ENCODE data around the gene KIF21A.

KIF21A gene

GRCh38 chr12:39389399-39390150 lies 53.3 kb downstream of the KIF21A start:
- no peak for DNase-seq (ENCODE audit: low read depth in 2 of 3, low spot score in 1 of 3)

- no peak for DNase-seq (ENCODE audit: low read depth in 2 of 3, low spot score in 1 of 3)
Measured at GRCh38 chr12:39386335-39386734, 56.6 kb downstream of the KIF21A start.

GRCh38 chr12:39383114-39383513 lies 59.8 kb downstream of the KIF21A start:
- DNase-seq (ENCODE audit: low read depth in 2 of 3, low spot score in 1 of 3) = no peak

GRCh38 chr12:39380090-39380489 lies 62.8 kb downstream of the KIF21A start:
- DNase-seq (ENCODE audit: low read depth in 2 of 3, low spot score in 1 of 3) = no peak

- DNase-seq (ENCODE audit: low read depth in 2 of 3, low spot score in 1 of 3) = no peak
Measured at GRCh38 chr12:39378341-39378740, 64.6 kb downstream of the KIF21A start.

- no peak for DNase-seq (ENCODE audit: low read depth in 2 of 3, low spot score in 1 of 3)
Measured at GRCh38 chr12:39375206-39375808, 67.6 kb downstream of the KIF21A start.

GRCh38 chr12:39372929-39373328 lies 70.0 kb downstream of the KIF21A start:
- no peak for DNase-seq (ENCODE audit: low read depth in 2 of 3, low spot score in 1 of 3)

GRCh38 chr12:39372204-39372925 lies 70.6 kb downstream of the KIF21A start:
- no peak for DNase-seq (ENCODE audit: low read depth in 2 of 3, low spot score in 1 of 3)

- DNase-seq (ENCODE audit: low read depth in 2 of 3, low spot score in 1 of 3) = no peak
Measured at GRCh38 chr12:39369756-39370155, 73.2 kb downstream of the KIF21A start.

- DNase-seq (ENCODE audit: low read depth in 2 of 3, low spot score in 1 of 3) = no peak
Measured at GRCh38 chr12:39368891-39369290, 74.0 kb downstream of the KIF21A start.

- no peak for DNase-seq (ENCODE audit: low read depth in 2 of 3, low spot score in 1 of 3)
Measured at GRCh38 chr12:39368096-39368495, 74.8 kb downstream of the KIF21A start.

GRCh38 chr12:39367494-39367893 lies 75.4 kb downstream of the KIF21A start:
- no peak for DNase-seq (ENCODE audit: low read depth in 2 of 3, low spot score in 1 of 3)

GRCh38 chr12:39365364-39366001 lies 77.4 kb downstream of the KIF21A start:
- DNase-seq (ENCODE audit: low read depth in 2 of 3, low spot score in 1 of 3) = no peak

- DNase-seq (ENCODE audit: low read depth in 2 of 3, low spot score in 1 of 3) = no peak
Measured at GRCh38 chr12:39364196-39364595, 78.7 kb downstream of the KIF21A start.

GRCh38 chr12:39359645-39360044 lies 83.3 kb downstream of the KIF21A start:
- DNase-seq (ENCODE audit: low read depth in 2 of 3, low spot score in 1 of 3) = no peak

- DNase-seq (ENCODE audit: low read depth in 2 of 3, low spot score in 1 of 3) = no peak
Measured at GRCh38 chr12:39357041-39357440, 85.9 kb downstream of the KIF21A start.

- DNase-seq (ENCODE audit: low read depth in 2 of 3, low spot score in 1 of 3) = no peak
Measured at GRCh38 chr12:39355841-39356240, 87.1 kb downstream of the KIF21A start.

GRCh38 chr12:39354955-39355354 lies 88.0 kb downstream of the KIF21A start:
- DNase-seq (ENCODE audit: low read depth in 2 of 3, low spot score in 1 of 3) = no peak

GRCh38 chr12:39352471-39353017 lies 90.4 kb downstream of the KIF21A start:
- no peak for DNase-seq (ENCODE audit: low read depth in 2 of 3, low spot score in 1 of 3)

- no peak for DNase-seq (ENCODE audit: low read depth in 2 of 3, low spot score in 1 of 3)
Measured at GRCh38 chr12:39351153-39351552, 91.8 kb downstream of the KIF21A start.

GRCh38 chr12:39348941-39349626 lies 93.8 kb downstream of the KIF21A start:
- no peak for DNase-seq (ENCODE audit: low read depth in 2 of 3, low spot score in 1 of 3)

Data from stimulated activated CD4-positive, alpha-beta T cell treated with anti-CD3 and anti-CD28 coated beads, Interleukin-12 subunit alpha, Interleukin-12 subunit beta, amount 100 ng/mL, for 48 hours (primary cell).